ENCODE results near the gene CHST11. TPM values are rescaled to one million over a fixed set of nuclear protein-coding genes. Genes with fewer than 3 reads are reported as not detected.
"Not testable (repeated sequence)": the region's sequence is repeated elsewhere in the genome, so short reads cannot be mapped to it uniquely, and the experiment has no call there.

The CHST11 gene
- total RNA-seq, 2 donors from 2014 or later: 2.9 to 4.9 TPM

GRCh38 chr12:104741497-104742367 is 285.0 kb downstream of the CHST11 start:
- Histone ChIP-seq H3K4me1 (no peaks in the 10 kb centered on the region), H3K36me3 (no peaks in the 10 kb centered on the region), H3K9me3 (no peaks in the 10 kb centered on the region), H3K27me3 (no peaks in the 10 kb centered on the region), H3K27ac (no peak overlapping the region), H3K4me3 (no peak overlapping the region), H3K9ac (ENCODE audit: low read depth in 2 of 2, low read length in 2 of 2) (no peak overlapping the region)
- no peak for DNase-seq
- intact Hi-C loops (cut with DNase I): no loop called here
- TF ChIP-seq CTCF (IDR thresholded peaks at IDR 0.05): no peak

- Histone ChIP-seq H3K9ac (ENCODE audit: low read depth in 2 of 2, low read length in 2 of 2) (no peak overlapping the region), H3K27ac (no peak overlapping the region), H3K27me3 (no peaks in the 10 kb centered on the region), H3K36me3 (no peaks in the 10 kb centered on the region), H3K4me3 (no peak overlapping the region), H3K4me1 (no peaks in the 10 kb centered on the region), H3K9me3 (no peaks in the 10 kb centered on the region)
- intact Hi-C loops (cut with DNase I): no loop called here
- no peak for DNase-seq
- no peak for TF ChIP-seq CTCF (IDR thresholded peaks at IDR 0.05)
Observed at GRCh38 chr12:104742551-104743201, 285.9 kb downstream of the CHST11 start.

- H3K27me3 ChIP-seq: no peaks in the 10 kb centered on the region
- no peak for TF ChIP-seq CTCF (IDR thresholded peaks at IDR 0.05)
- intact Hi-C loops (cut with DNase I): no loop called here
- H3K36me3 ChIP-seq: no peaks in the 10 kb centered on the region
- DNase-seq: no peak
- no peaks in the 10 kb centered on the region for H3K9me3 ChIP-seq
- no peak overlapping the region for H3K27ac ChIP-seq
- no peak overlapping the region for H3K9ac ChIP-seq (ENCODE audit: low read depth in 2 of 2, low read length in 2 of 2)
- H3K4me1 ChIP-seq: no peaks in the 10 kb centered on the region
- H3K4me3 ChIP-seq: no peak overlapping the region
Observed at GRCh38 chr12:104743202-104743580, 286.4 kb downstream of the CHST11 start.

GRCh38 chr12:104743753-104744548 is 287.2 kb downstream of the CHST11 start:
- H3K4me3 ChIP-seq; H3K9ac ChIP-seq (ENCODE audit: low read depth in 2 of 2, low read length in 2 of 2); H3K4me1 ChIP-seq; H3K27me3 ChIP-seq; intact Hi-C loops (cut with DNase I); H3K36me3 ChIP-seq; H3K27ac ChIP-seq; H3K9me3 ChIP-seq; DNase-seq: not testable (repeated sequence)

GRCh38 chr12:104746467-104747088 is 289.8 kb downstream of the CHST11 start:
- no peaks in the 10 kb centered on the region for H3K9me3 ChIP-seq
- DNase-seq: no peak
- no peaks in the 10 kb centered on the region for H3K4me1 ChIP-seq
- no peak overlapping the region for H3K4me3 ChIP-seq
- no peaks in the 10 kb centered on the region for H3K36me3 ChIP-seq
- H3K27ac ChIP-seq: no peak overlapping the region
- no peak overlapping the region for H3K9ac ChIP-seq (ENCODE audit: low read depth in 2 of 2, low read length in 2 of 2)
- H3K27me3 ChIP-seq: no peaks in the 10 kb centered on the region
- intact Hi-C loops (cut with DNase I): no loop called here
- TF ChIP-seq CTCF (IDR thresholded peaks at IDR 0.05): no peak
